ENCODE results near the gene MAP3K13.

GRCh38 chr3:185423178-185423577 lies 60.2 kb downstream of the MAP3K13 start:
- TF ChIP-seq CTCF (conservative IDR thresholded peaks at IDR 0.05; ENCODE audit: low read depth, low read length) = no peak
- TF ChIP-seq EZH2 (IDR thresholded peaks at IDR 0.05; ENCODE audit: low read length, unreplicated experiment) = no peak
